GM19035 (cell line): Measurements from ENCODE around the gene LIN28B.
"Not testable (repeated sequence)": the region's sequence is repeated elsewhere in the genome, so short reads cannot be mapped to it uniquely, and the experiment has no call there.

Source experiments
- ATAC-seq: cut with Tn5 transposase; IDR thresholded peaks from one replicate; pipeline ENCODE4 v1.9.1; 2021; ENCODE audit not compliant: unreplicated experiment

LIN28B gene

GRCh38 chr6:105005451-105005850 is 48.5 kb downstream of the LIN28B start:
- ATAC-seq = no peak

- not testable (repeated sequence) for ATAC-seq
Measured at GRCh38 chr6:105013459-105013858, 56.6 kb downstream of the LIN28B start.

- no peak for ATAC-seq
Measured at GRCh38 chr6:105014448-105014847, 57.5 kb downstream of the LIN28B start.

- ATAC-seq = no peak
Measured at GRCh38 chr6:105014954-105015353, 58.0 kb downstream of the LIN28B start.

GRCh38 chr6:105015482-105015881 is 58.6 kb downstream of the LIN28B start:
- no peak for ATAC-seq

- no peak for ATAC-seq
Measured at GRCh38 chr6:105019285-105019684, 62.4 kb downstream of the LIN28B start.

GRCh38 chr6:105021399-105021798 is 64.5 kb downstream of the LIN28B start:
- ATAC-seq = no peak

- ATAC-seq = no peak
Measured at GRCh38 chr6:105022416-105022815, 65.5 kb downstream of the LIN28B start.

GRCh38 chr6:105024803-105025202 is 67.9 kb downstream of the LIN28B start:
- ATAC-seq = no peak

- no peak for ATAC-seq
Measured at GRCh38 chr6:105028898-105029297, 72.0 kb downstream of the LIN28B start.

GRCh38 chr6:105029581-105029980 is 72.7 kb downstream of the LIN28B start:
- ATAC-seq = no peak

GRCh38 chr6:105034470-105034869 is 77.6 kb downstream of the LIN28B start:
- ATAC-seq = no peak

GRCh38 chr6:105035299-105035698 is 78.4 kb downstream of the LIN28B start:
- no peak for ATAC-seq

- no peak for ATAC-seq
Measured at GRCh38 chr6:105036351-105036750, 79.4 kb downstream of the LIN28B start.

- no peak for ATAC-seq
Measured at GRCh38 chr6:105038259-105038658, 81.4 kb downstream of the LIN28B start.

GRCh38 chr6:105041880-105042279 is 85.0 kb downstream of the LIN28B start:
- ATAC-seq = no peak

- ATAC-seq = no peak
Measured at GRCh38 chr6:105042648-105043047, 85.7 kb downstream of the LIN28B start.

- ATAC-seq = no peak
Measured at GRCh38 chr6:105043979-105044378, 87.1 kb downstream of the LIN28B start.

GRCh38 chr6:105045526-105045925 is 88.6 kb downstream of the LIN28B start:
- ATAC-seq = no peak

- no peak for ATAC-seq
Measured at GRCh38 chr6:105051941-105052471, 95.1 kb downstream of the LIN28B start.

GRCh38 chr6:105056646-105057045 is 99.7 kb downstream of the LIN28B start:
- no peak for ATAC-seq

GRCh38 chr6:105057160-105057559 is 100.3 kb downstream of the LIN28B start:
- ATAC-seq = no peak

- no peak for ATAC-seq
Measured at GRCh38 chr6:105058316-105058715, 101.4 kb downstream of the LIN28B start.

- no peak for ATAC-seq
Measured at GRCh38 chr6:105058846-105059245, 101.9 kb downstream of the LIN28B start.
